Stimulated activated CD4-positive, alpha-beta T cell treated with anti-CD3 and anti-CD28 coated beads, Interleukin-4, amount 100 ng/mL, for 4 hours (primary cell): ENCODE results near the gene SOX15.
"Not testable (repeated sequence)": the region's sequence is repeated elsewhere in the genome, so short reads cannot be mapped to it uniquely, and the experiment has no call there.

Source experiments
- DNase-seq, 2 experiments: peaks; one replicate each; pipeline ENCODE4 v3.0.0-alpha.2; 2020

SOX15 gene

DNA sequence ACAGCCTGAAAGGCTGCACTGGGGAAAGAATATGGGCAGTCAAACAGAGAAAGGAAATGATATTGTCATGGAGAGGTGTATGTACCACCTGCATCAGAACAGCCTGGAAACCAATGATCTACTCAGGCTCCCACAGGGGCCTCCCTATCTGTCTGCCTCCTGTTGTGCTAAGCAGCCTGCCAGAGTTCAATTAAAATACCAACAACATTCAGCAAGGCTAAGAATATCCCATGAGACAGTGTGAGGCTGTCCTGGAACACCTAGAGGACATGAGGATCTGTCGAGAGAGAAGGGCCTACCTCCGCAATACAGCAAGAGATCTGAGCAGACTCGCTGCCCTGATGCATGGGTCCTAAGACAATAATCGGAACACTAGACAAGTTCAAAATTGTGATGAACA, 16.4 kb upstream of the SOX15 start:
- no peak for DNase-seq

DNA sequence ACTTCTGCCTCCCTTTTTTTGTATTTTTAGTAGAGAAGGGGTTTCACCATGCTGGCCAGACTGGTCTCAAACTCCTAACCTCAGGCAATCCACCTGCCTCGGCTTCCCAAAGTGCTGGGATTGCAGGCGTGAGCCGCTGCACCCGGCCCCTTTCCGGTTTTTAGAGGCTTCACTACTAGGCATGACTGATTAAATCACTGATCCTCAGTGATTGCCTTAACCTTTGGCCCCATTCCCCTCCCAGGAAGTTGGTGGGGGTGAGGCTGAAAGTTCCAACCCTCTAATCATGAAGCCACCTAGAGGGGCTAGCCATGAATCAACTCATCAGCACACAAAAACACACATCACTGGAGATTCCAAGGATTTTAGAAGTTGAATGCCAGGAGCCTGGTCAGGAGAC, 7.7 kb upstream of the SOX15 start:
- not testable (repeated sequence) for DNase-seq

DNA sequence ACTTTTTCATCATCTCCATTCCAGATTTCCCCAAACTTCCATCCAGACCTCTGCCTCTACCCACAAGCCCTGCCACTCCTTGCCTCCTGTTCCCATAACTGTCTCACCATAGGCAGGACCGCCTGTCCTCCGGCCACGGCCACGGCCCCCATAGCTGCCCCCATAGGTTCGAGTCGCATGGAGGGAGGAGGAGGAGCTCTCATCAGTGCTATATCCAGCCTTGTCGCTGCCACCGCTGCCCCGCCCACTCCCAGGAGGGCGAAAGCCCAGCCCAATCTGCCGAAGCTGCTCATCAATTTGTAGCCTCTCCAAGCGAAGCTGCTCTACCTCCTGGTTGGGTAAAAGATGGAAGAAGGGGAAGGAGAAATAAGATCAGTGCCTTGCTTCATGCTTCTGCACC, 3.4 kb upstream of the SOX15 start:
- DNase-seq = no peak

GRCh38 chr17:7592422-7593021, 2.6 kb upstream of the SOX15 start:
- DNase-seq = no peak

- DNase-seq = no peak
Observed at GRCh38 chr17:7591596-7591995, 1.7 kb upstream of the SOX15 start.

DNA sequence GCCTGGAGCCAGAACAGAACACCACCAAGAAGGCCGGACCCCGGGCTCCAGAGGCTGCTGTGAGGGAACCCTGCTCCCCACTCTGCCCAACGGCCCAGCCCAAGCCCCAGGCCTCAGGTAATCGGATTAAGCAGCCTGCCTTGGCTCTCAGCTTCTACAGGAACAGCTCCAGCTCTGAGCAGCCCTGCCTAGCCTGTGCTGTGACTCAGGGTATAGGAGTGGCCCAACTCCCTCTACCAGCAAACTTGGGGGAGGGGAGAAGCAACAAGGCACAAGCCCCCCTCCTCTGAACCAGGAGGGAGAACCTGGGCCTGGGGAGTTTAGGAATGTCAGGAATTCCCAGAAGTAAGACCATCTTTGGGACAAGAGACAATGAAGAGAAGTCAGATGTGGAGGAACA, 849 bp upstream of the SOX15 start:
- no peak for DNase-seq

GRCh38 chr17:7589204-7589868, 558 bp downstream of the SOX15 start:
- peak; percentile 53 to 62 for DNase-seq

GRCh38 chr17:7588553-7589203, 1.2 kb downstream of the SOX15 start:
- DNase-seq = no peak

- DNase-seq = no peak
Observed at GRCh38 chr17:7587420-7588151, 2.3 kb downstream of the SOX15 start.

GRCh38 chr17:7586673-7587419, 3.0 kb downstream of the SOX15 start:
- no peak for DNase-seq

DNA sequence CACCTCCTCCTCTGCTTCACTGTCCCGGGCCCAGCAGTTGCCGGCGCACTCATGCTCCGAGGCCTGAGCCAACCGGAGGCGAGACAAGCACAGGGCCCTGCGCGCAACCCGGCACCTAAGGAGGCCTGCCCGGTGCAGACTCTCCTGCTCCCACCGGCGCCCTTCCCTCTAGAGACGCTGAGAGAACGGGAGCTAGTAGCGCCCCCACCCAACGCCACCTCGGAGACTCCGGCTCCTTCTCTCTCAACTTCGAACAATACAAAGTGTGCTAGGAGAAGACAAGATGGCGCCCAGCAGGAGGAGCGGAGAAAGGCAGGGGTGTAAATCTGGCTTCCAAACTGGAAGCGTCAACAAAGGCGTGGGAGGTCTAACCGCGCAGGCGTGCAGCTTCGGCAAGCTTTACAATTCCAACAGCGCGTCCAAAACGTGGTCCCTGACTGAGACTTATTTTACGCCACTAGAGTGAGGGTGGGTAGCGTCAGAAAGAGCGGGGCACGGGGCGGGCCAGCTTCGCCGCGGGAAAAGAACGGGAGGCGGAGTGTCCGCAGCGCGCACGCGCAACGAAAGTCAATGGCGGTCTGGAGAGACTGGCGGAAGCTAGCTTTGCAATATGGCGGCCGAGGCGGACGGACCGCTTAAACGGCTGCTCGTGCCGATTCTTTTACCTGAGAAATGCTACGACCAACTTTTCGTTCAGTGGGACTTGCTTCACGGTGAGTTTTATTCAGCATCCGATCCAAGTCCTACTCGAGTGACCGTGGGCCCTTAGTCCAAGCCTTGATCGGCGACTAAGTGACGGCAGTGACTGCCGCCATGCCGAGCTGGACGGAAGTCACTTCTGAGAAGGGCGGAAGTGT, 6.4 kb downstream of the SOX15 start, which contains the start of gene MPDU1:
TSS of gene MPDU1 (plus strand) at position 600 of the 857 bp plus-strand sequence. CDS start at position 611, 11 bp downstream.
- DNase-seq = peak; percentile 91 to 94

GRCh38 chr17:7582396-7583252, 7.3 kb downstream of the SOX15 start:
- no peak for DNase-seq

DNA sequence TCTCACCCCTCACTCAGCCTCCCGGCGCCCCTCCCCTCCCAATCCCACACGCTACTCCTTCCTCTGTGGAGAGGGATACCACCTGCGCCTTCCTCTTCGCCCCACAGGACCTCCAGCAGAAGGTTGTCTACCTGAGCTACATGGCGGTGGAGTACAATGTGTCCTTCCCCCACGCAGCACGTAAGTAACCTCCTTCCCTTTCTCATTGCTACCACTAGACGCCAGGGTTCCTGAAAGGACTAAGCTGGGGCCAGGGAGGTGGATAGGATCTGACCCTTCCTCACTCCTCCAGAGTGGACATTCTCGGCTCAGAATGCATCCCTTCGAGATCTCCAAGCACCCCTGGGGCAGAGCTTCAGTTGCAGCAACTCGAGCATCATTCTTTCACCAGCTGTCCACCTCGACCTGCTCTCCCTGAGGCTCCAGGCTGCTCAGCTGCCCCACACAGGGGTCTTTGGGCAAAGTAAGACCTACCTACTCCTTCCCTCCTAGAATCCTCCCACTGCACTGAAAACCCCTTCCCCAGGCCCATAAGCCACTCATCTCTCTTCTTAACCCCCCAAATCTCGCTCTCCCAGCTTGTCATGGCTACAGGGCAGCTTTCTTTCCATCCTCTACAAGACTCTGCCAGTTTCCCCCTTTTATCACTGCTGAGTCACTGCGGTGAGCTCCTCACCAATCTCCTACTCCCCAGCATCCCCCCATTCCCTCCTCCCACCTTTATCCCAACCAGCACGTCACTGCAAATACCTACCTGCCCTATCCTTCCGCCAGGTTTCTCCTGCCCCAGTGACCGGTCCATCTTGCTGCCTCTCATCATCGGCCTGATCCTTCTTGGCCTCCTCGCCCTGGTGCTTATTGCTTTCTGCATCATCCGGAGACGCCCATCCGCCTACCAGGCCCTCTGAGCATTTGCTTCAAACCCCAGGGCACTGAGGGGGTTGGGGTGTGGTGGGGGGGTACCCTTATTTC, 9.0 kb downstream of the SOX15 start:
- no peak for DNase-seq

GRCh38 chr17:7579834-7580603, 9.9 kb downstream of the SOX15 start:
- DNase-seq = peak in 1 of 2 experiments; percentile 34

GRCh38 chr17:7579001-7579833, 10.7 kb downstream of the SOX15 start, which contains the start of gene CD68:
Gene CD68, plus strand, starts transcription at chr17:7579638. Its CDS starts 40 bp downstream, at chr17:7579678.
- peak; percentile 64 to 80 for DNase-seq

DNA sequence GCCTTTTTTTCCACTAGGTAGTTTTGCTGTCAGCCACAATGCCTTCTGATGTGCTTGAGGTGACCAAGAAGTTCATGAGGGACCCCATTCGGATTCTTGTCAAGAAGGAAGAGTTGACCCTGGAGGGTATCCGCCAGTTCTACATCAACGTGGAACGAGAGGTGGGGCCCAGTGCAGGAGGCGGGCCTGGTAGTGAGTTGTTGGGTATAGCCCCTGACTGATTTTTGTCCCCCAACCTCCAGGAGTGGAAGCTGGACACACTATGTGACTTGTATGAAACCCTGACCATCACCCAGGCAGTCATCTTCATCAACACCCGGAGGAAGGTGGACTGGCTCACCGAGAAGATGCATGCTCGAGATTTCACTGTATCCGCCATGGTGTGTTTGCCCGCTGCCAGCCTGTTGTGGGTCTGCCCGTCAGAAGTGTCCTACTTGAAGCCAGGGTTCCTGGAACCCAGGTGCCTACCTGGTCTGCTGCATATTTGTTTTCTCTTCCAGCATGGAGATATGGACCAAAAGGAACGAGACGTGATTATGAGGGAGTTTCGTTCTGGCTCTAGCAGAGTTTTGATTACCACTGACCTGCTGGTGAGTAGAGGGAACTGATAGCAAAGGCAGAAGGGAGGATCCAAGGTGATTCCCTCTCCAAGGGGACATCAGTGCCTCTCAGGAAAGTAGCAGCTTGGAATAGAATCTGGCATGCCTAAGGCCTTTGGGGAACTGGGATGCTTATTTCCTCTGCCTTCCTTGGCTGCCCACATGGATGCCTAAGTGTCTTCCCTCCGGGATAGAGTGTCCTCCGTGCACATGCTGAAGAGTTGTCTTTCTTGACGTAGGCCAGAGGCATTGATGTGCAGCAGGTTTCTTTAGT, 12.3 kb downstream of the SOX15 start:
- DNase-seq = no peak
